HepG2 (cell line): ENCODE data around the gene NEDD4.

Source experiments
- CTCF ChIP-seq: sonication (generic); formaldehyde crosslinking; IDR thresholded peaks from 2 replicates; pipeline ENCODE4 v1.5.0; 2020; ENCODE audit warnings: mild to moderate bottlenecking, missing genetic modification reagents, moderate library complexity
- FOXA1 ChIP-seq, 2 experiments: fragments of 450-650 bp in 1 of 2; sonication (generic) in 1 of 2; formaldehyde crosslinking in 1 of 2; IDR thresholded peaks; 2 replicates each; pipeline versions ENCODE4 v1.4.0 to v1.6.1; 2016 to 2020; ENCODE audit warnings: missing genetic modification reagents in 1 of 2
- FOXK1 ChIP-seq: sonication (generic); formaldehyde crosslinking; IDR thresholded peaks from 2 replicates; pipeline ENCODE4 v1.4.0; 2020; ENCODE audit warnings: low read depth, missing genetic modification reagents, borderline replicate concordance
- GABPA ChIP-seq, 2 experiments: IDR thresholded peaks; 2 replicates each; pipeline ENCODE4 v1.6.1; 2011 to 2016; ENCODE audit warnings: low read depth in 2 of 2, low read length in 1 of 2, missing biosample characterization in 1 of 2, missing genetic modification characterization in 1 of 2
- HMGXB4 ChIP-seq, 2 experiments: sonication (generic) in 1 of 2; formaldehyde crosslinking in 1 of 2; IDR thresholded peaks; 2 replicates each; pipeline versions ENCODE4 v1.4.0 to v1.6.1; 2018 to 2020; ENCODE audit warnings: missing genetic modification reagents in 2 of 2, borderline replicate concordance in 1 of 2, low read depth in 1 of 2, mild to moderate bottlenecking in 1 of 2, missing biosample characterization in 1 of 2
- POLR2A ChIP-seq, 2 experiments: IDR thresholded peaks; 2 replicates each; pipeline ENCODE4 v1.6.1; 2011; ENCODE audit warnings: low read depth in 2 of 2, low read length in 2 of 2, mild to moderate bottlenecking in 1 of 2, moderate library complexity in 1 of 2; ENCODE audit not compliant: insufficient read depth in 1 of 2
- POLR2AphosphoS5 ChIP-seq: IDR thresholded peaks from 2 replicates; pipeline ENCODE4 v1.6.1; 2012; ENCODE audit warnings: low read depth, low read length
- SUZ12 ChIP-seq: fragments of 150-350 bp; IDR thresholded peaks from 2 replicates; pipeline ENCODE4 v1.6.1; 2014; ENCODE audit warnings: low read depth, low read length
- ZFP41 ChIP-seq: sonication (generic); formaldehyde crosslinking; IDR thresholded peaks from 2 replicates; pipeline ENCODE4 v1.4.0; 2020; ENCODE audit warnings: mild to moderate bottlenecking, missing genetic modification reagents, borderline replicate concordance
- ZNF274 ChIP-seq: sonication (generic); formaldehyde crosslinking; IDR thresholded peaks from 2 replicates; pipeline ENCODE4 v1.5.1; 2020; ENCODE audit warnings: mild to moderate bottlenecking, missing genetic modification reagents
- ZNF777 ChIP-seq: sonication (generic); formaldehyde crosslinking; IDR thresholded peaks from 2 replicates; pipeline ENCODE4 v1.4.0; 2020; ENCODE audit warnings: missing genetic modification reagents
- ZNF839 ChIP-seq: sonication (generic); formaldehyde crosslinking; IDR thresholded peaks from 2 replicates; pipeline ENCODE4 v1.4.0; 2020; ENCODE audit warnings: missing genetic modification reagents, mild to moderate bottlenecking, borderline replicate concordance

GRCh38 chr15:55990516-55990915, 2.9 kb downstream of the NEDD4 start:
- no peak for TF ChIP-seq GABPA (IDR thresholded peaks at IDR 0.05; ENCODE audit: low read depth, low read length)
- TF ChIP-seq GABPA (CRISPR knock-in tag; IDR thresholded peaks at IDR 0.05; ENCODE audit: low read depth): no peak
- TF ChIP-seq FOXK1: no peak
- TF ChIP-seq SUZ12: no peak
- TF ChIP-seq CTCF (CRISPR knock-in tag): no peak
- TF ChIP-seq HMGXB4 (CRISPR knock-in tag; IDR thresholded peaks at IDR 0.05; ENCODE audit: borderline replicate concordance in 1 of 2, low read depth in 1 of 2): no peak
- TF ChIP-seq FOXA1 (IDR thresholded peaks at IDR 0.05): no peak
- TF ChIP-seq FOXA1 (CRISPR knock-in tag; IDR thresholded peaks at IDR 0.05): no peak
- TF ChIP-seq POLR2A (IDR thresholded peaks at IDR 0.05; ENCODE audit: insufficient read depth in 1 of 2, low read depth in 2 of 2, low read length in 2 of 2): no peak
- TF ChIP-seq ZNF274: no peak
- no peak for TF ChIP-seq ZNF839
- TF ChIP-seq ZNF777 (CRISPR knock-in tag): no peak
- no peak for TF ChIP-seq ZFP41 (CRISPR knock-in tag)
- TF ChIP-seq POLR2AphosphoS5: no peak
